GM18858 (cell line): Measurements from ENCODE around the gene NCAM1.
A peak's percentile ranks its signal among the peaks of the same experiment; 100 is the strongest.
"Not testable (repeated sequence)": the region's sequence is repeated elsewhere in the genome, so short reads cannot be mapped to it uniquely, and the experiment has no call there.

ENCODE experiments used
- ATAC-seq: cut with Tn5 transposase; IDR thresholded peaks from one replicate; pipeline ENCODE4 v1.9.1; 2021; ENCODE audit not compliant: unreplicated experiment

NCAM1 gene

DNA sequence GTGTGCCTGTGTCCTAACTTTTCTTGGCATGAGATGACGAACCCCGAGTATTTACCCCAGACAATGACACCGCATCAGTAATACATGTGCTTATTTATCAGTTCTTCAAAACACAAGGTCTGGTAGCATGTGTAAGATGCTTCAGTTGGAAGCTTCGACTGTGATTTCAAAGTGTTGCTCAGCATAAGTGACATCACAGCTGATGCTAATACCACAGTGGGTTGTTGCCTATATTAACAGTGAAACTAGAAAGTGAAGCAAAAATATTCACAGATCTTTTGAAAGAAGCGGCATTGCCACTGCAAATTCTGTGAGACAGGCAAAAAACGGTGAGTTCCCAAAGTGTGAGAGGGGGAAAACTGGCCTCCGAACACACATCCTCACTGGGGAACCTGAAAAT, 334.8 kb downstream of the NCAM1 start:
- no peak for ATAC-seq

DNA sequence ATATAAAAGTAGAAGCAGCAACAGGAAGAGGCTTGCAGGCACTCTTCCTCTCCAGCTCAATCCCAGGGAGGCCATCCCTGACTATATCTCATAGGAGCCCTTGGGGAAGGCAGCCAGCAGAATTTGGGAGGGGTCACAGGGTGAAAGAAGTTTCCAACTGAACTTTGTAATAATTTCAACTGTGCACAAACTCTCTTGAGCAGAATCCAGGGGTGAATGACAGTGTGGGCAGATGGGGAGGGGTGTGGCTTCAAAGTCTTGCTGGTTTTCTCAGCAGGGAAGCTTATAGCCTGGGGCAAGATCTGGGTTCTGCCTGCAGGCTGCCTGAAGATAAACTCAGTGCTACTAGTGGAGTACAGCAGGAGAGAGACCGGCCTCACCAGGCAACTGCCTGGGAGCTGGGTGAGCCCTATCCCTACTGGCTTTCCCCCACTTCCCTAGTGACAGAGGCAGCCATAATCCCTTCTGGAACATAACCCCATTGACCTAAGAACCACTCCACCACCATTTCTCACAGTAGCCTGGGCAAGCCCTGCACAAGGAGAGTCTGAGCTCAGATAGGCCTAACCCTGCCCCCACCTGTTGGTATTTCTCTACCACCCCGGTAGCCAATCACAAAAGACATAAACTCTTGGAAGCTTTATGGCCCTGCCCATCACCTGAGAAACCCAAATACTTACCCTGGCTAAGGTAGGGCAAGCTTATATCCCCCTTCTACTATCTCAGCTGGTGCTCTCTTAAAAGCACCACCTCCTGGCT, 335.4 kb downstream of the NCAM1 start:
- ATAC-seq: no peak

DNA sequence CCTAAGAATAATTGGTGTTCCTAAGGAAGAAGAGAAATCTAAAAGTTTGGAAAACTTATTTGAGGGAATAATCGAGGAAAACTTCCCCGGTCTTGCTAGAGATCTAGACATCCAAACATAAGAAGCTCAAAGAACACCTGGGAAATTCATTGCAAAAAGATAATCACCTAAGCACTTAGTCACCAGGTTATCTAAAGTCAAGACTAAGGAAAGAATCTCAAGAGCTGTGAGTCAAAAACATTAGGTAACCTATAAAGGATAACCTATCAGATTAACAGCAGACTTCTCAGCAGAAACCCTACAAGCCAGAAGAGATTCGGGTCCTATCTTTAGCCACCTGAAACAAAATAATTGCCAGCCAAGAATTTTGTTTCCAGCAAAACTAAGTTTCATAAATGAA, 337.3 kb downstream of the NCAM1 start:
- not testable (repeated sequence) for ATAC-seq

DNA sequence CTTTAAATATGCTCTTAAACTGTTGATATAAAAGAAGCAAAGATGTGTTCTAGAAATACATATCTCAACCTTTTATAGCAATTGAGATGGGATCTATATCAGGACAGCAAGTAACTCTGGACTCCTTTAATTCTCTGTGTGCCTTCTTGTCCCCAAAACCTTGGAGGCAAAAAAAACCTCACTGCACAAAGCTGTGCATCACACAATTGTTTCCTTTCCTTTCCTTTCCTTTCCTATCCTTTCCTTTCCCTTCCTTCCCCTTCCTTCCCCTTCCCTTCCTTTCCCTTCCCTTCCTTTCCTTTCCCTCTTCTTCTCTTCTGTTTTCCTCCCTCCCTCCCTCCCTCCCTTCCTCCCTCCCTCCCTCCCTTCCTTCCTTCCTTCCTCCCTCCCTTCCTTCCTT, 343.7 kb downstream of the NCAM1 start:
- no peak for ATAC-seq

DNA sequence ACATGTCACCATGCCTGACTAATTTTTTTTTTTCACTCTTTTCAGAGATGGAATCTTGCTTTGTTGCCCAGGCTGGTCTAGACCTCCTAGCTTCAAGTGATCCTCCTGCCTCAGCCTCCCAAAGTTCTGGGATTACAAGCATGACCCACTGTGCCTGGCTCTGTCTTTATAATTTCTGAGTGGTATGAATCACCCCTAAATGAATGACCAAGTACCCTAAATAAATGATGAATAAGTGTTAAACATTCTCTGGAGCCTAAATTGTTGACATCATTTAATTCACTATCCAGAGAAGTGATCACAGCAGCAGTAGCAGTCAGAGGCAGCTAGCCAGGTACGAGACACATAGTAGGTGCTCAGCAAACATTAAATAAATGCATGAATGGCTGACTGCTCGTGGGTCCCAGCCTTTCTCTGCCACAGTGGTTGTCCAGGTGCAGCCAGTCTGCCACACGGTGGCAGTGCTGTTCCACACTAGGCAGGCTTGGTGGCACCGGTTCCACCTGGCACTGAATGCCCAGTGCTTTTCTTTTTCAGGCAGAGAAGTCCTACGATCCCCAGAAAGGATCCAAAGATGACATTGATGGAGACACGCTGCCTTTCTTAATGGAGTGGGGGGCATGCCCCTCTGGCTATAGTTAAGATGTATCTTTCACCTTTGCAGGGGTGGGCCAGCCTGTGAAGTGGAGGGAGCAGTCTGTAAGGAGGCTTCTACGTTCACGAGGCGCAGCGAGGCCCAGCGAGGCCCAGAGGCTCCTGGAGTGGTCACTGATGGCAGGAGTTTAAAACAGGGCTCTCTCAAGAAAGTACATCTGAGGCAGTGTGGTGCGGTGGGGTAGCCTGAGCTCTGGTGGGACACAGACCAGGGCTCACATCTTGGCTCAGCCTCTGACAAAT, 344.5 kb downstream of the NCAM1 start:
- no peak for ATAC-seq

DNA sequence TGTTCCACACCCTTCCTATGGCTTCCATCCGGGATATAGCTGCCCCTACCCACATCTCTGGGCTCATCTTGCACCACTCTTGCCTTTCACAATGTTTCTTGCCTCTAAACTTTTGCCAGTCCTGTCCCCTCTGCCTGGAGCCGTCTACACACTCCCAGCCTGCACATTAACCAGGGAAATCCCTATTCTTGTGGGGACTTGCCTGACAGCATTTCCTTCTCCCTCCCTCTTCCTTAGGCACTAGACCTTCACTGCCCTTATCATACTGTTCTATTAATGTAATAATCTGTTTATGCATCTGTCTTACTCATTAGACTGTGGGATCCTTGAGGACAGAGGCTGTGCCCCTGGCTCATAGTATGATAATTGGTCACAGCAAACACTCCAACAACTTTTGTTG, 347.4 kb downstream of the NCAM1 start:
- no peak for ATAC-seq

DNA sequence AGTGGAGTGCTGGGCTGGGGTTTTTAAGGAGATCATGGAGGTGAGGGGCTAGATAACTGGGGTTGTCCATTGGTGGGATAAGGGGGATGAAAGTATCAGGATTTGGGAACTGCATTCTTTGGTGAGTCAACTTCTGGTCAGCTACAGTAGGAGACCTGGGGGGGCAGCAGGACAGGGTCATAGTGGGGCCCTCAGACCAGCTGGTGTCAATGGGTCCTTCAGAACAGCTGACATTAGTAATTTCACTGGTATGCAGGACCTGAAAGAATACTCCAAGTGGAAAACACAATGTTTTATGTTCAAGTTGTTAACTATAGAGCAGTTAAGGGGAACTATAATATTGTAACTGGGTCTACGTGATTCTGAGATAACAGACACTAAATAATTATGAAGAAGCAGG, 350.3 kb downstream of the NCAM1 start:
- ATAC-seq: no peak

DNA sequence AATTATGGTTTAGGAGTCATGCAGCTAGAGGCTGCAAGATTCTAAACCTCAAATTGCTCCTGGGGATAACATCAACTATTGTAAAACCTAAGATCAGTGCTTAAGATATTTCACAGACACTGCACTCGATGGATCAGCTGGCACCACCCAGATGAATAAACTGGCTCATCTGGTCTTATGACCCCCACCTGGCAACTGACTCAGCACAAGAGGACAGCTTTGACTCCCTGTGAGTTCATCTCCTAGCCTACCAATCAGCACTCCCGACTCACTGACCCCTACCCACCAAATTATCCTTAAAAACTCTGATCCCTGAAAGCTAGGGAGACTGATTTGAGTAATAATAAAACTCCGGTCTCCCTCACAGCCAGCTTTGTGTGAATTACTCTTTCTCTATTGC, 352.4 kb downstream of the NCAM1 start:
- no peak for ATAC-seq

DNA sequence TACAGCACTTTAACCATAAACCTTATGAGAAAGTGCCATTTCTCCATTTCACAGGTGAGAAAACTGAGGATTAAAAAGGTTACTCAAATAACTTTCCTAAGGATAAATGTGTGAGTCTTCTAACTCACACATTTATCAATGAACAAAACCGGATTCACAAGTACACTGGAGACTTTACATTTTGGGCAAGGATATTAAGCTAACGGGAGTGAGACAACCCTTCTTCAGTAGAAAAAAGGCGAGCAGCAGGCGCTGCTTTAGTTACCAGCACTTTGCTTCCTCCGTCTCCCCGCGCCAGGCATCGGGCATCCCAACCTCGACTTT, 352.8 kb downstream of the NCAM1 start:
- ATAC-seq: no peak

DNA sequence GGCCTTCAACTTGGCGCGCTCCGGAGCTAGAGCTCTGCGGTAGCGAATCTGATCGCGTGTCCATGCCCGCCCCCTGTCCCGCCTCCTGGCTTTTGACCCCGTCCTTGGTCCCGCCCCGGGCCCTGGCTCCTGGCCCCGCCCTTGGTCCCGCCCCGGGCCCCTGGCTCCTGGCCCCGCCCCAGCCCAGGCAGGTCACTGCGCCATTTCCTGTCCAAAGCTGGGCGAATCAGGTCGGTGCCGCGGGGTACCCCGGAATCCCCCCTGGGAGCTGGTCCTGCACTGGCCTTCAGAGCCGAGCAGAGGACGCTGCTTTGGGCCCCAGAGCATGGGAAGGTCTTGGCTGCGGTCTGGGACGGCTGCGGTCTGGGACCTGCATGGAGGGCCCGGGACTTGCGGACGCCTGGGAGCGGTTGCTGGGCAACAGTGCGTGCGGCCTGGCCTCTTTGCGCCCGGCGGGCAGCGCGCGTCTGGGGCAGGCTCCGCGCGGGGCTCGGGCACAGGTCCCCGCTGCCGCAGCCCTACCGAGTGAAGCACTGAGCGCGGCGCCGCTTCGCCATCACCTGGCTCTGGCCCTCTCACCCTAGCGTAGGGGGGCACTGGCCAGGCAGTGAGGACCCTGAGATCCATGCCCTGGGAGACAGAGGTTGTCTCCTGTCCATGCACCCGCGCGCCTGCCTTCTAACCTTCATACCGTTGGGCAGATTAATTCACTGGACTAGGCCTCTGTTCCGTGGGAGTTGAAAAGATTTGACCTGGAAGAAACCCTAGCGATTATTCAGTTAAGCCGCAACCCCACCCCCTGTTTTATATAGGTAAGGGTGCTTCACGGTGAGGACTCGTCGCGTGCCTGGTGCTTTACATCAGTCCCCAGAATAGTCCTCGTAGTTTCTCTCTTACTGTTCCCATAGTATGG, 353.4 kb downstream of the NCAM1 start, which contains the start of gene TTC12:
Gene TTC12 (plus strand): TSS at position 195 of the 913 bp plus-strand sequence. CDS start 1,675 bp downstream, outside the sequence.
- ATAC-seq: peak; percentile 88

DNA sequence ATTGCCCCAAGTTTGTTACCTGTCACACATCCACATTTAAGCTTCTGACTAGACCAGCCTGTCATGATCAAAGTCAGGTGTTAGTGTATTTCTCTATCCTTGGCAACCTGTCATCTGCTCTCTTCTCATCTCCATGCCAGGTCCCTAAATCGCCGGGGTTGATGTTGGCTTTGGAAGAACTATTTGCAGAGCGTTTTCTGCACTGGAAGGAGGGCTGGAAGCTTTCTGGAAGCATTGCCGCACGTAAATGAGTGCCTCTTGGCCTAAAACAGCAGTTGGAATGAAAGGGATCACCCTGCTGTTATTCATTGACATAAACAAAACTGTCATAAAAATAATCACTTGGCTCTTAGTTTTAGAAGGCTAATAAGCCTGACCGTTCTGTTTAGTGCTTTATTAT, 354.6 kb downstream of the NCAM1 start:
- ATAC-seq: no peak

DNA sequence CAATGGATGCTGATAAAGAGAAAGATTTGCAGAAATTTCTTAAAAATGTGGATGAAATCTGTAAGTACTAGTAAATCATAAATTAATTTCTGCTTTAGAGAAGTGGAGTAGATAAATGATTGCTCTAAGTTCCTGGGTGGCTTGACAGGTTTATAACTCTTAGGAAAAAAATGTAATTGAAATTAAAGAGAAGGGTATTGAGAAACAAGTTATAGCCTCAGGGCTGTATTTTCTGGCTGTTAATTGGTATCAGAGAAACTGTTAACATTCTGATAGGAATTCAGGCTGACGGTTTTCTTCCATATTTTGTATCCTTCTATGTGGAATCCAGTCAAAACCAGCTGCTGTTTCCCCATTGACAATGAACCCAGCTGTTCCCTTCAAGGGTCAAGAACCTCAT, 355.0 kb downstream of the NCAM1 start:
- ATAC-seq: no peak

DNA sequence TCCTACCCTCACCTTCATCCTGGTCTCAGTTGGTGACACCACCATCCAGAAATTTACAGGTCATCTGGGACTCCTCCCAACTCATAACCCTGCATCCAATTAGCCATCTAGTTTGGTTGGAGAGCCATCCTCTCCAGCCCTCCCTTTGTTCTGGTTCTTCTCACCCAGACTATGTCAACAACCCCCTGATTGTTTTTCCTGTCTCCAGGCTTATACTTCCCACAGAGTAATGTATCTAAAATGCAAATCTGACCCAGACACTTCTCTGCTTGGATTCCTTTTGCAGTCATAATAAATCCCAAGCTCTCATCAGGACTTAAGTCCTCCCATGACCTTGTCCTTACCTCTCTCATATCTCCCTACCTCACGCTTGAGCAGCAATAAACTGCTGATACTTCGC, 356.1 kb downstream of the NCAM1 start:
- no peak for ATAC-seq

DNA sequence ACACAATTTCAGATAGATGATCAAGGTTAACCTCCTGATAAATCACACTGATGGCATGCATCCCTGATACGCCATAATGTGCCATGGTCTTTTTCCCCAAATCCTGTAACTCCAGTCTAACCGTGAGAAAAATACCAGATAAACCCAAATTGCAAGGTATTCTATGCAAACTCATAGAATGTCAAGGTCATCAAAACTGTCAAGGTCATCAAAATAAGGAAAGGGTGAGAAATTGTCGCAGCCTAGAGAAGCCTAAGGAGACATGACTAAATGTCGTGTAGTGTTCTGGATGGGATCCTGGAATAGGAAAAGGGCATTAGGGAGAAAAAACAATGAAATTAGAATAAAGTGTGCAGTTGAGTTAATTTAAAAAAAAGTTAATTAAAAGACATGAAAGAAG, 357.9 kb downstream of the NCAM1 start:
- ATAC-seq: no peak

DNA sequence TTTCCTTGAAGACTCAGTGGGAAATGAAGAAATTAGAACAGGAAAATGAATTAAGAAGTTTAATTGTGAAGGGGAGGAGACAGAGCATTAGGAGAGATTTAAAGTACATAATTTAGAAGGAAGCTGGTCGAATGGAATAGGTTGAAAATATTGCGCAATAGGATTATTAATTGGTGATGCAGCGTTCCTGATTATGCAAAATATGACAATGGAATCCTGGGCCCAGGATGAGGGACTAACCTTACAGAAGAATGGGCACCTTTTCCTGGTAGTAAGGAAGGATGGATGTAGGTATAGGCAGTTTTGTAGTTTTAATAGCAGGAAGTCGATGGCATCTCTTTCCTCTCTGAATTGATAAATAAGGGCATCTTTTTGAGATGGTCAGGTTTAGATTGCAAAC, 360.9 kb downstream of the NCAM1 start:
- ATAC-seq: no peak

DNA sequence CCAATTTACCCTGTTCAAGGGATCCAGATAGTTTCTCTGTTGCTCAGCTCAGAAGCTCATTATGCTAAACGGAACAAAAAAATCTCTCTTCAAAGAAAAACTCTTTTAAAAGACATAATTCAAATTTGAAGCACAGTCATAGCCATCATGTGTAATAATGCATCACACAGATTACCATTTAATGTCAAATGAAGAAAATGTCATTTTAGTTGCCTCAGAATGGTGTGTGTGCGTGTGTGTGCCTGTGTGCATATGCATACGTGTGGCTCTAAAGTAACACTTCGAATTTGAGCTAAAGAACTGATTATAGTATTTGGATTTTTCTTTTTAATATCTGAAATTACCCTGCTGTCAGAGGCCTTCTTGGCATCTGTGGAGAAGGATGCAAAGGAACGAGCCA, 363.0 kb downstream of the NCAM1 start:
- no peak for ATAC-seq
